Osteoblast (primary cell): Measurements from ENCODE around the gene VPS35L. TPM values are rescaled to one million over a fixed set of nuclear protein-coding genes. Genes with fewer than 3 reads are reported as not detected.
"Not testable (repeated sequence)": the region's sequence is repeated elsewhere in the genome, so short reads cannot be mapped to it uniquely, and the experiment has no call there.

ENCODE experiments used
- DNase-seq: peaks from one replicate; pipeline ENCODE4 v3.0.0; 2011; ENCODE audit warnings: low spot score, mixed read lengths; ENCODE audit not compliant: insufficient read length; ENCODE audit errors: missing footprints
- H2AFZ ChIP-seq: 2 replicates; pipeline ENCODE4 v1.6.0; 2011; ENCODE audit warnings: mild to moderate bottlenecking, low read length
- H3K27ac ChIP-seq: 2 replicates; pipeline ENCODE4 v1.5.1; 2011; ENCODE audit warnings: mild to moderate bottlenecking, low read depth, low read length, moderate library complexity
- H3K27me3 ChIP-seq: 2 replicates; pipeline ENCODE4 v1.6.0; 2012; ENCODE audit warnings: mild to moderate bottlenecking, control low read depth, inconsistent platforms, low read length, moderate library complexity; ENCODE audit not compliant: insufficient read depth
- H3K36me3 ChIP-seq: 2 replicates; pipeline ENCODE4 v1.5.1; 2011; ENCODE audit warnings: mild to moderate bottlenecking, low read length, control low read depth, moderate library complexity; ENCODE audit not compliant: insufficient read depth
- H3K4me1 ChIP-seq: 2 replicates; pipeline ENCODE4 v1.5.1; 2011; ENCODE audit warnings: mild to moderate bottlenecking, low read length, control low read depth, moderate library complexity; ENCODE audit not compliant: insufficient read depth
- H3K4me2 ChIP-seq: 2 replicates; pipeline ENCODE4 v1.6.0; 2011; ENCODE audit warnings: mild to moderate bottlenecking, low read length; ENCODE audit not compliant: insufficient read depth
- H3K4me3 ChIP-seq: fragments of 200-600 bp; sonication (generic); 3 replicates; pipeline ENCODE4 v1.5.1; 2012; ENCODE audit warnings: mild to moderate bottlenecking, low read length, inconsistent platforms; ENCODE audit not compliant: insufficient read depth
- H3K79me2 ChIP-seq: 2 replicates; pipeline ENCODE4 v1.6.0; 2012; ENCODE audit warnings: mild to moderate bottlenecking, low read length, control low read depth, inconsistent platforms; ENCODE audit not compliant: insufficient read depth
- H3K9me3 ChIP-seq: 2 replicates; pipeline ENCODE4 v1.5.1; 2011; ENCODE audit warnings: low read depth, low read length, control low read depth
- H4K20me1 ChIP-seq: 2 replicates; pipeline ENCODE4 v1.6.0; 2012; ENCODE audit warnings: mild to moderate bottlenecking, low read length, control low read depth; ENCODE audit not compliant: insufficient read depth
- CTCF ChIP-seq: IDR thresholded peaks from 2 replicates; pipeline ENCODE4 v1.5.1; 2011; ENCODE audit warnings: mild to moderate bottlenecking, low read depth, low read length, moderate library complexity; ENCODE audit errors: extremely low read depth
- total RNA-seq: library from RNA; depleted of rRNA; stranded (reverse); fragments of >200 nt; gene quantifications from 2 replicates; pipeline ENCODE4 v1.2.3, GENCODE V29; 2012

Gene VPS35L
- total RNA-seq, 1 donor = 64.8 TPM

DNA sequence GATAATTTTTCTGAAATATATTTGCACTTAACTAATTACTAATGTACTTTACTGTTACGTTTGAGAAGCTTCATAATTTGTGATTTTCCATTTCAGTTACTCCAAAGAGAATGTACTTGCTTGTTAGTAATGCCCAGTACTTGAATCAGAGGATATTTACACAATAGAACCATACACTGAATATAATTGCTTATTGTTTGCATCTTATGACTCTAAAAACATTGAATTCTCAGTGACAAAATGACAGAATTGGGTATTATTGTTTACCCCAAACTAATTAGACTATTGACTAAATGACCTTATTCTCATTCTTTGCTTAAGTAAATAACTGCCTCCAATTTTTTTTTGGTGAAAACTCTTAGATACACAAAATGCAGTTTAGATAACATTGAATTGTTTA, 22.9 kb upstream of the VPS35L start:
- peaks cover 2% of the 10 kb centered on the region for H3K79me2 ChIP-seq
- no peaks in the 10 kb centered on the region for H3K4me1 ChIP-seq
- no peak for TF ChIP-seq CTCF
- no peak overlapping the region for H3K27ac ChIP-seq
- H3K4me3 ChIP-seq = no peak overlapping the region
- DNase-seq = no peak
- H2AFZ ChIP-seq = no peak overlapping the region
- no peak overlapping the region for H3K4me2 ChIP-seq
- no peaks in the 10 kb centered on the region for H4K20me1 ChIP-seq
- H3K27me3 ChIP-seq = no peaks in the 10 kb centered on the region
- no peaks in the 10 kb centered on the region for H3K9me3 ChIP-seq
- H3K36me3 ChIP-seq = peaks cover 36% of the 10 kb centered on the region

DNA sequence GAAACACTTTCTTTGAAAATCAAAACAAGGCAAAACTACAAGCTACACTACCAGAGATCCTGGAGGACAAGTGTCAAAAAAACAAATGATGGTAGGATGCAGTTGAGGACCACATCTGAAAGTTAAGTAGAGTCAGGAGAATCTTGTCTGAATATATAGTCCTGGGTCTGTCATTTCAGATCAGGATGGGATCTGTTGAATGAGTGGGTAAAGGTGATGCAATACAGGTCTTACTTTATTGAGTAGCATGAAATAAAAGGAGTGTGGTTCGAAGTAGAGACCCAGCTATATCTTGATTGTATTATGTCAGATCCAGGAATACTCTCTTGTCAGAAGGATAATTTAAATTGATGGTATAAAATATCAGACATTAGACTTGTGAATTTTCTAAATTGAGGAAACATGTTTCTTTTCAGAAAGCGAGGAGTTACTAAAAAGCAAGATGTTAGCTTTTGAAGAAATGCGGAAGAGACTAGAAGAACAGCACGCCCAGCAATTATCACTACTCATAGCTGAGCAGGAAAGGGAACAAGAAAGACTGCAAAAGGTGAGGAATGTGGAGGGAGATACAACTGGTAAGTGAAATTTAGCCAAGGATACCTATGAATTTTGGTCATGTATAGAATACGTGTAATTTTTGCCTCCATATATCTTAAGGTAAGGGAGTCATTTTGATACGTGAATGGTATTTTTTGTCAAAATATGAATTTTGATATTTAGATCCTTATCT, 15.1 kb upstream of the VPS35L start:
- H3K4me2 ChIP-seq = no peak overlapping the region
- no peak for TF ChIP-seq CTCF
- no peak overlapping the region for H3K4me3 ChIP-seq
- no peak overlapping the region for H2AFZ ChIP-seq
- H3K27me3 ChIP-seq = no peaks in the 10 kb centered on the region
- no peak overlapping the region for H3K27ac ChIP-seq
- H4K20me1 ChIP-seq = no peaks in the 10 kb centered on the region
- H3K4me1 ChIP-seq = no peaks in the 10 kb centered on the region
- DNase-seq = no peak
- H3K9me3 ChIP-seq = no peaks in the 10 kb centered on the region
- H3K36me3 ChIP-seq = peaks cover 37% of the 10 kb centered on the region
- H3K79me2 ChIP-seq = no peaks in the 10 kb centered on the region

GRCh38 chr16:19542138-19542821, 13.2 kb upstream of the VPS35L start:
- Histone ChIP-seq H3K79me2 (no peaks in the 10 kb centered on the region), H2AFZ (no peak overlapping the region), H4K20me1 (no peaks in the 10 kb centered on the region), H3K4me3 (no peak overlapping the region), H3K36me3 (peaks cover 23% of the 10 kb centered on the region), H3K27ac (no peak overlapping the region), H3K4me1 (no peaks in the 10 kb centered on the region), H3K9me3 (no peaks in the 10 kb centered on the region), H3K4me2 (no peak overlapping the region), H3K27me3 (no peaks in the 10 kb centered on the region)
- no peak for DNase-seq
- no peak for TF ChIP-seq CTCF

GRCh38 chr16:19543278-19543996, 12.1 kb upstream of the VPS35L start:
- H3K4me1 ChIP-seq, H3K9me3 ChIP-seq, DNase-seq, H3K27me3 ChIP-seq, H3K4me3 ChIP-seq, H3K79me2 ChIP-seq, H3K27ac ChIP-seq, H4K20me1 ChIP-seq, H2AFZ ChIP-seq, H3K4me2 ChIP-seq: not testable (repeated sequence)
- H3K36me3 ChIP-seq = peaks cover 22% of the 10 kb centered on the region
